ENCODE results near the gene PGAM5.
"Not testable (repeated sequence)": the region's sequence is repeated elsewhere in the genome, so short reads cannot be mapped to it uniquely, and the experiment has no call there.

The PGAM5 gene

DNA sequence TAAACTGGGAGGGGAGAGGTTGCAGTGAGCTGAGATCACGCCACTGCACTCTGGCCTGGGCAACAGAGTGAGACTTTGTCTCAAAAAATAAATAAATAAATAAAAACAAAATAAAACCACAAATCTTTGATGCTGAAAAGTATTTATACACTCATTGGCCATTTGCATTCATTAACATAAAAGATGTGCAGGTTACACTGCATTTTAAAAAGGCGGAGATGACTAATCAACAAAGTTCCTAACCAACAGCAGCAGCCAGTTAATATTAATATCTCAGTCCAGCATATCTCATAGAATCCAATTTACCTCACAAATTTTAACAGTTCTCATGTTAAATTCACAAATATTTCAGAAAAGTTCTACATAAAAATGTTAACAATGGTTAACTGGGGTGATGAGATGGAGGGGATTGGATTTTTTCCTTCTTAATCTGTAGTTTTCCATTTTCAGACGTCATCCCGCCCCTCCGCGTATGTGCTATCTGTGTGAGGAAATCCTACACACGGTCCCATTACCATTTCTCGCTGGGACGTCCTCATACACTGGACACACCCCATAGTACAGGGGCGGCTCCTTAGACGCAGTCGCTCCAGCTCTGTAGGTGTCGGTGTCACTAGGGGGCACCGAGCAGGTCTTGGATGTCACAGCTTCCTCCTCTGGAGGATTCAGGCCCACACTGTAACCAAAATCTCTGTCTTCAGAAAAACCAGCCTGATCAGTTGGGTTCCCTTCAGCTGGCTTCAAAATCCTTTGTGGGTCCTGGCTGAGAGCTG, 43.7 kb downstream of the PGAM5 start:
- no peak for DNase-seq

DNA sequence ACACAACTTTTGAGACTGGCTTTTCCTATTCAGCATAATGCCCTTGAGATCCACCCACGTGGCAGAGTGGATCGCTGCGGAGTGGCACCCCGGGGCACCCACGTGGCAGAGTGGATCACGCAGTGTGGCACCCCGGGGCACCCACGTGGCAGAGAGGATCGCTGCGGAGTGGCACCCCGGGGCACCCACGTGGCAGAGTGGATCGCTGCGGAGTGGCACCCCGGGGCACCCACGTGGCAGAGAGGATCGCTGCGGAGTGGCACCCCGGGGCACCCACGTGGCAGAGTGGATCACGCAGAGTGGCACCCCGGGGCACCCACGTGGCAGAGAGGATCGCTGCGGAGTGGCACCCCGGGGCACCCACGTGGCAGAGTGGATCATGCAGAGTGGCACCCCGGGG, 48.2 kb downstream of the PGAM5 start:
- not testable (repeated sequence) for DNase-seq

DNA sequence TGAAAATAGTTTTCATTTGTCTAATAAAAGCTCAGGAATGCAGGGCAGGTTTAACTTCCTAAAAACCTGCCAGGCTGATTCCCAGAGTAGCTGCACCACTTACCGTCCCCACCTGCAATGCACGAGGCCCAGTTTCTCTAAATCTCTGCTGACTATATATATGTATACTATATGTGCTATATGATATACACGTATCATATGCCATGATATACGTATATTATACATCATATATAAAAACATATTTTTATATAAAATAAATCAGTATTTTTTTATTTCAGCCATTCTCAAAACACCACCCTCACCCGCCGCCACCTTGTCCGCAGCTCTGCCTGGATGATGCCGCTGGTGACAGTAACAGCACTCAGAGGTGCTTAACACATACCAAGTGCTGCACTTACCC, 48.7 kb downstream of the PGAM5 start:
- no peak for DNase-seq

DNA sequence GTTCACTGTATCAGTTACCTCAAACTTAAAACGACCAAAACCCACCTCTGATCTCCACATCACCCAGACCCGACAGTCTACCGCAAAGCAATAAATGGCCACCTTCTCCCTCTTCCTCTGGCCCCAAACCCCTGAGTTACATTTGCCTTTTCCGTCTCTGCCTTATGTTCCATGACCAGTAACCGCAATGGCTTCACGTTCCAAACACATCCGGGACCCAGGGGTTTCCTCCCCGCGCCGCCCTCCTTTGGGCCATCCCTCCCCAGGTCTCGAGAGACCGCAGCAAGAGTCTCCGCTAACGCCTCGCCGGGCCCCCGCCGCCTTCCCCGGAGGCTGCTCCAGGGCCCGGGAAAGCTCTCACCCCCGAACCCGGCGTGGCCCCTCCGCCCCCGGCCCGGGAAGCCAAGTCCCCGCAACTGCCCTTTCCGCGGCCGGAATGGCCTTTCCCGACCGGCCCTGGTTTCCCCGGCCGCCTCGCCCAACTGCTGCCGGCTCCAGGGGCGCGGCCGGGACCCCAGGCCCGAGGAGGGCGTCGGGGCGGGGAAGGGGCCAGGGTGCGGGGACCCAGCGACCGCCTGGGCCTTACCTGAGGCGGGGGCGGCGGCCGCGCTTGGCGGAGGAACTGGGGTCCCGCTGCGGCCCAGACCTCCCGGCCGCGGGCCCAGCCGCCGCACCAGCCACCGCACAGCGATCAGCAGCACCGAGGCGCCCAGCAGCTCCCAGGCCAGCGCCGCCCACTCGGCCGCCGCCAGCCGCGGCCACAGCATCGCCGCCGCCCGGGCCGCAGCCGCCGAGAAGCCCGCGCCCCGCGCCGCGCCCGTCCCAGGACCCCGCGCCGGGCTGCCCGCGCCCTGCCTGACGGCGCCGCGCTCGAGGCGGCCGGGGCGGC, 50.6 kb downstream of the PGAM5 start, which contains the start of gene ANKLE2:
Gene ANKLE2, minus strand, starts transcription at position 801 of the 889 bp plus-strand sequence. Its CDS starts 34 bp downstream, at position 767.
- DNase-seq = peak; percentile 63

DNA sequence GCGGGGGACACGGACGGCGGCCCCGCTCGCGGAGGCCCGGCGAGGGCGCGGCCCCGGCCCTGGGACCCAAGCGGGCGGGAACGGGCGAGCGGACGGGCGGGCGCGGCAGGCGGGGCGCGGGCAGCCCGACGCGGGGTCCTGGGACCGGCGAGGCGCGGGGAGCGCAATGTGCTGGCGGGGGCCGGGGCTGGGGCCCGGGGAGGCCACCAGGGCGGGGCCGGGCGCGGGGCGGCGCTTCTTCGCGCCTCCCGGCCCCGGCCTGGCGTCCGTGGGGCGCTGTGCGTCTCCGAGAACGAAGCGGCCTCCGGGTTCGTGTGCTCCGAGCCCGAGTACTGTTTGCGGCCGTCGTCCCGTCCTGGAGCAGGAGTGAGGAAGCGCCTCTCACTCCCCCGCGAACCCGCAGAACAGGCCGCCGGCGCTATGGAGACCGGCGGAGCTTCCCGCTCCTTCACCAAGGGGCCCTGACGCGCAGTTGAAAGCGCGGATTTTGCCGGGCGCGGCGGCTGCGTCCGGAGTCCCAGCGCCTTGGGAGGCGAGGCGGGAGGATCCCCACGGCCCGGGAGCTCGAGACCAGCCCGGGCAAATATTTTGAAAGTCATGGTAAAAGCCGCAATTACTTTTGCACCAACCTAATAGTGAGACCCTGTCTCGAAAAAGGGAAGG, 51.4 kb downstream of the PGAM5 start:
- peak; percentile 94 for DNase-seq

DNA sequence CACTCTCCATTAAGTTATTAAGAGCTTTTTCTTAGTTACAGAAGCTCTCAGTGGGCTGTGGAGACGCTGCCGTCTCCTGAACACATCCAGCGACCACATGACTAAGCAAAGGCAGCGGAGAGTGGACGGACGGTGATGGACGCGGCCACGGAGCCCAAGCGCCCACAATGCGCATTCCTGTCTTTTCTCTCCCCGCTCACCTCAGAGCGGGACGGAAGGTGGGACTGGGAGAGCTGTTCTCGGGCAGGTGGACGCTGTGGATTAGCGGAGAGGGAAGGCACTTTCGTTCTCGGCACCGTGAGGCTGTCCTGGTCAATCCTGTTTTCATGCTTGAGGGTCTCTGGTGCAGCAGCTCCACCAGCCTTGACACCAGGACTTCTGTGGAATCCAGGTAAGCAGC, 53.6 kb downstream of the PGAM5 start:
- no peak for DNase-seq

DNA sequence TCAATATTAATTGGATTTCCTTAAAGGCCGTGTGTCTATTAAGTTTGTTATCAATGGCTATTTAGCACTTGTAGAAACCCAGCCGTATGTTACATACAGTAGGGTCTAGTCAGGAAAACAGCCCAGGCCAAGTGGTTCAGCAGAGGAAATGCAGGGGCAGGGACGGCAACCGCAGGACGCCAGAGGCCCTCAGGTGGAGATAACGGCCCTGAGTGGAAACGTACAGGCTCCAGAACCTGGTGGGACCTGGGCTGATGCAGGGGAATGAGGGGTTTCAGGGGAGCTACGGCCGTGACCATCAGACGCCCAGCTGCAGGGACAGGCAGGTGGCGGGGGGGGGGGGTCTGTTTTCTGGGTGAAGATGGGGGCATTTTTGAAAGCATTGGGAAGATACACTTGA, 54.7 kb downstream of the PGAM5 start:
- DNase-seq = no peak

DNA sequence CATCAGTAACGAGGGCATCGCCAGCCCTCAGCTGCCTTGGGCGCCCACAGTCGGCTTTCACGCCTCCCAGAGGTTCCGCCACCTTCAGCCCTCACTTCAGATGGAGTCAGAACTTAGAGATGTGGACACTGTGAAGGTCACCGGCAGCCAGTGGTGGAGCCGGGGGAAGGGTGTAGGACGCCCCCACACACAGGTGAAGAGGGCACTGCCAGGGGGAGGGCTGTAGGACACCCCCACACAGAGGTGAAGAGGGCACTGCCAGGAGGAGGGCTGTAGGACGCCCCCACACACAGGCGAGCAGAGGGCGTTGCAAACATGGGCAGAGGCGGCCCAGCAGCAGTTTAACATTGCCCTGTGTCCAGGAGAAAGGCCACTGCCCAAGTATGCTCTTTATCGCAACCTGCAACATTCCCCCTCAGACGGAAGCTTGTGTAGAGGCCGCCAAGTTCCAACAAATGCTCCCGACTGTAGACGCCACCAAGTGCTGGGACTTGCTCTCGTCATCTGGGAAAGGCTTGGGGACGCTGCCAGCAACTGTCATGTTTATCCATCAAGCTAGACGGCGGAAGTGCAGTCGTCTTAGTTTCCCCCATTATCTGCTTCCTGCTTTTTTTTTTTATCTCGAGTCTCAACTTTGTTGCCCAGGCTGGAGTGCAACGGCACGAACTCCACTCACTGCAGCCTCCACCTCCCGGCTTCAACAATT, 55.9 kb downstream of the PGAM5 start:
- no peak for DNase-seq

DNA sequence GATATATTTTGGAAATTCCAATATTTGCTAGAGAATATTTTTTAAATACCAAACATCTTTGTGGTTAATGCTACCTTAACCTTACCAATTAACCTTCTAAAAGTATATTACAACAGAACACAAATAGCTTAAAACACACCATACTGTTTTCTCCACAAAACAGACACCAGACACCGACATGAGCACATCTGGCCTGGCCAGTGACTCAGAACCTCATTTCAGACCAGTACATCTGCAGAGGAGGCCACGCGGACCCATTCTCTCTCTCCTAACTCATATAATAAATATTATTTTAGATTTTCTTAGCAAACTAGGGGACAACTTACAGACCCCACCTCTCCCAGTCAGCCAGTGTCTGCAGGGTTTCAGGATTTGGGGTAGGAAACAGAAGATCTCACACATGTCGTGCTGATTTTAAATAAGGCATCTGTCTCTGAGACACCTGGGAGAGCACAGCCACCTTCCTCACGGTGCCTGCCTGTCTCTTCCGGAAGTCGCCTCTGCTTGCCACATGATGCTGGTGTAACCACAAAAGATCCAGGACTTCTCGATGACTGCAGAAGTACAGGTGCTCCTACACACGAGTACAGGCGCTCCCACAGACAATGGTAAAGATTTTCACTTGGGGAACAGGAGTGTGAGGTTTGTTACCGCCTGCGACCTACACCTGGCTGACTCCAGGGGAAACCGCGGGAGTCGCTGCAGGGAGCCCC, 60.6 kb downstream of the PGAM5 start:
- no peak for DNase-seq

Measured in 8988T (cell line).